ACC112 (cell line): ENCODE data around the gene DDAH2.

Experiments used
- H2AFZ ChIP-seq: fragments of 200-600 bp; sonication (generic); one replicate; pipeline ENCODE4 v1.6.0; 2017; ENCODE audit warnings: antibody characterized with exemption, low read length; ENCODE audit not compliant: unreplicated experiment
- H3K27ac ChIP-seq: fragments of 200-600 bp; sonication (generic); 2 replicates; pipeline ENCODE4 v1.5.1; 2014; ENCODE audit warnings: low read depth, mild to moderate bottlenecking, antibody characterized with exemption, low read length, moderate library complexity
- H3K27me3 ChIP-seq: fragments of 200-600 bp; sonication (generic); 2 replicates; pipeline ENCODE4 v1.6.1; 2014; ENCODE audit warnings: mild to moderate bottlenecking, antibody characterized with exemption, low read length, moderate library complexity, mixed read lengths; ENCODE audit not compliant: insufficient read depth
- H3K36me3 ChIP-seq: fragments of 200-600 bp; sonication (generic); 2 replicates; pipeline ENCODE4 v1.6.1; 2016; ENCODE audit warnings: mild to moderate bottlenecking, antibody characterized with exemption, low read length, moderate library complexity, mixed read lengths; ENCODE audit not compliant: insufficient read depth
- H3K4me1 ChIP-seq: fragments of 200-600 bp; sonication (generic); one replicate; pipeline ENCODE4 v1.6.1; 2016; ENCODE audit warnings: low read length, mixed read lengths; ENCODE audit not compliant: insufficient read depth, unreplicated experiment, control insufficient read depth
- H3K4me3 ChIP-seq: fragments of 200-600 bp; sonication (generic); 2 replicates; pipeline ENCODE4 v1.5.1; 2014; ENCODE audit warnings: mild to moderate bottlenecking, low read depth, low read length
- H3K79me2 ChIP-seq: fragments of 200-600 bp; sonication (generic); one replicate; pipeline ENCODE4 v1.6.0; 2016; ENCODE audit warnings: low read length; ENCODE audit not compliant: control insufficient read depth, unreplicated experiment, insufficient read depth

Gene DDAH2

GRCh38 chr6:31687860-31688693 lies 41.0 kb downstream of the DDAH2 start:
- Histone ChIP-seq H3K27ac (no peak overlapping the region), H3K36me3 (peaks cover 4% of the 10 kb centered on the region; the same call in 1 of the 2 replicates), H3K27me3 (no peaks in the 10 kb centered on the region), H3K4me1 (no peaks in the 10 kb centered on the region), H3K4me3 (no peak overlapping the region), H2AFZ (no peak overlapping the region), H3K79me2 (no peaks in the 10 kb centered on the region)

GRCh38 chr6:31687321-31687720 lies 41.8 kb downstream of the DDAH2 start:
- no peaks in the 10 kb centered on the region for H3K4me1 ChIP-seq
- no peak overlapping the region for H3K4me3 ChIP-seq
- H3K36me3 ChIP-seq, result no peaks in the 10 kb centered on the region; the same call in 1 of the 2 replicates
- H3K27ac ChIP-seq, result no peak overlapping the region
- H2AFZ ChIP-seq, result no peak overlapping the region
- no peaks in the 10 kb centered on the region for H3K27me3 ChIP-seq
- H3K79me2 ChIP-seq, result no peaks in the 10 kb centered on the region

DNA sequence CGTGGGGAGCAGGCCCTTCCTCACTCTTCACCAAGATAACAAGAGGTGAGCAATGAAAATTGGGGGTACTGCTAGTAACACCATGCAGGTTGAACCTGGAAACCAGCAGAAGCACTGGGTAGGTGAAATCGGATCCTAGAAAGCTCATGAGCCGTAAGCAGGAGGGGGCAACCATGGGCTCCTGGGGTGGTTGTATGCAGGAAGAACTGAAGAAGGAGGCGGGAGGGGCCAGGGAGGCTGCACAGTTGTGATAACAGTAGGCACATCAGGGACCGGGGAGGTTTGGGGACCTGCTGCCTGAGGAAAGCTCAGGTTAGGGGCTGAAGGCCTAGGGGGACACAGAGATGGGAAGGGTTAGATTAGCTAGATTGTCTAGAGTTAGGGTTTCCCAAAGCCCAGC lies 42.6 kb downstream of the DDAH2 start:
- H3K4me3 ChIP-seq, result no peak overlapping the region
- peaks cover 1% of the 10 kb centered on the region for H3K4me1 ChIP-seq
- H3K36me3 ChIP-seq, result no peaks in the 10 kb centered on the region; the same call in 1 of the 2 replicates
- no peaks in the 10 kb centered on the region for H3K79me2 ChIP-seq
- no peak overlapping the region for H3K27ac ChIP-seq
- H2AFZ ChIP-seq, result no peak overlapping the region
- H3K27me3 ChIP-seq, result no peaks in the 10 kb centered on the region

- H2AFZ ChIP-seq, result no peak overlapping the region
- no peak overlapping the region for H3K27ac ChIP-seq
- H3K4me1 ChIP-seq, result peaks cover 8% of the 10 kb centered on the region
- H3K79me2 ChIP-seq, result no peaks in the 10 kb centered on the region
- H3K36me3 ChIP-seq, result no peaks in the 10 kb centered on the region; the same call in 1 of the 2 replicates
- H3K27me3 ChIP-seq, result no peaks in the 10 kb centered on the region
- no peak overlapping the region for H3K4me3 ChIP-seq
Observed at GRCh38 chr6:31683591-31683990, 45.5 kb downstream of the DDAH2 start.

DNA sequence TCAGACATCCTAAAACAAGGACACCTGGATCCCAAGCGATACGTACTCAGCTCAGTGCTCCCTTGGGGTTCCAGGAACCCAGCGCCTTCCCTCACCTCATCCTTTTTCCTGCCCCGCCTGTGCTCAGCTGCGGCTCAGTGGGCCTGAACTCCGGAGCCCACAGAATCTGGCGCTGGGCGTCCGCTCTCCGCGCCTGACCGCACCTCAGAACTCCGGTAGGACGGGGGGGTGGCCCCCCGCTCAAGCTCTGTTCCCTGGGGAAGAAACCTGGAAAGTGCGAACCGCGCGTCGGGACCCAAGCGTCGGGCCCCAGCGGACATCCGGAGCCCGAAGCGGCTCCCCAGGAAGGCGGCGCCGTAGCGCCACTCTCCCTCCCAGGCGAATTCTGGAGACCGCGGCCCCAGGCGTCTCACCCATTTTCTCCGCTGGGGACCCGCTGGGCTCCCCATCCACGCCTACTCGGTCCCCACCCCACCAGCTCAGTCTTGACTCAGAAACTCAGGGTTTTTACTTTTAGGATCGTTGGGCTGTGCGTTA lies 47.9 kb downstream of the DDAH2 start:
- peak overlapping the region; percentile 81 for H2AFZ ChIP-seq
- H3K36me3 ChIP-seq, result no peaks in the 10 kb centered on the region
- H3K4me1 ChIP-seq, result peaks cover 8% of the 10 kb centered on the region
- H3K4me3 ChIP-seq, result peak overlapping the region; percentile 81
- H3K27ac ChIP-seq, result 0 out of 2 replicates have a peak overlapping the region, but pooled peaks have one; percentile 28
- H3K79me2 ChIP-seq, result no peaks in the 10 kb centered on the region
- H3K27me3 ChIP-seq, result no peaks in the 10 kb centered on the region

DNA sequence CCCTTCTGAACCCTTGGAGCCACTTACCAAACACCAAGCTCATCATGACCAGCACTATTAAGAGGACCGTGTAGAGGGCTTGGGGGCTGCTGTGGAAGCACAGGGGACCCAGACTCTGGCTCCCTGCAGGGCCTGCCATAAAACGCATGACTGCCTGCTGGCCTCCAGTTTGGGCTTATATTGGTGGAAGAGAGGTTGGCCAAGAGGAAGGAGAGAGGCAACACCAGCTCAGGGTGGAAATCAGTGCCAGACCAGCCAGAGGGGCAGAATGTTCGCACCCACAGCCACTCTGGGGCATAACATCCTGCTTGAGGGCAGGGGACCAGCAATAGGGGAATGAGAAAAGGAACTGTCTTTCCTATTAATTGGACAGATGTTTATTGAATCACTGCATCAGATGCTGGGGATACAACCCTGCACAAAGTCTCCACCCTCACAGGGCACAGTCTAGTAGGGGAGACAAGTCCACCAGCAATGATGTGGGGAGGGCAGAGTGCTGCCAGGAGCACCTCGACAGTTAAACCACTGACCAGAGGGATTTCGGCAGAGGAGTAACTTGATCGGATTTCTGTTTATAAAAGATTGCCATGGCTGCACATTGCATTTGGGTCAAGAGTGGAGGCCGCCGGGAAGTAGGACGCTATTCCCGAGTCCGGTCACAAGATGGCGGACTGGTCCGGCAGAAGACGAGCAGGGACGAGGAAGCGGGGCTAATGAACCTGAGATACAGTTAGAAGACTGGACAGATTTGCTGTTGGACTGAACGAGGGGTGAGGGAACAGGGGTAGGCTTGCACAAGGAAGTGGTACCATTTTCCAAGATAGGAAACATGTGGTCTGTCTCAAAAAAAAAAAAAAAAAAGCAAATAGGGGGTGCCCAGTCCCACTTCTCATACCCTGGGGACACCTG lies 48.6 kb downstream of the DDAH2 start, which contains the start of gene LY6G5C:
Gene LY6G5C, minus strand, starts transcription at position 842 of the 909 bp plus-strand sequence. Its CDS starts 694 bp downstream, at position 148.
- Histone ChIP-seq H2AFZ (peak within 1 kb of the TSS; percentile 81), H3K79me2 (no peaks in the 10 kb centered on the region), H3K4me3 (peak within 1 kb of the TSS; percentile 81), H3K27me3 (no peaks in the 10 kb centered on the region), H3K27ac (0 out of 2 replicates have a peak within 1 kb of the TSS, but pooled peaks have one; percentile 28), H3K4me1 (peaks cover 8% of the 10 kb centered on the region), H3K36me3 (no peaks in the 10 kb centered on the region)

- H3K36me3 ChIP-seq, result no peaks in the 10 kb centered on the region
- H3K27me3 ChIP-seq, result no peaks in the 10 kb centered on the region
- no peaks in the 10 kb centered on the region for H3K79me2 ChIP-seq
- H3K4me3 ChIP-seq, result no peak overlapping the region
- H3K4me1 ChIP-seq, result peaks cover 8% of the 10 kb centered on the region
- no peak overlapping the region for H3K27ac ChIP-seq
- no peak overlapping the region for H2AFZ ChIP-seq
Observed at GRCh38 chr6:31677955-31678354, 51.1 kb downstream of the DDAH2 start.
